ENCODE measurements around the gene GTSE1.

Gene GTSE1

GRCh38 chr22:46368871-46369715, 72.4 kb downstream of the GTSE1 start:
- no peak for DNase-seq

GRCh38 chr22:46369716-46370583, 73.3 kb downstream of the GTSE1 start:
- DNase-seq: no peak

DNA sequence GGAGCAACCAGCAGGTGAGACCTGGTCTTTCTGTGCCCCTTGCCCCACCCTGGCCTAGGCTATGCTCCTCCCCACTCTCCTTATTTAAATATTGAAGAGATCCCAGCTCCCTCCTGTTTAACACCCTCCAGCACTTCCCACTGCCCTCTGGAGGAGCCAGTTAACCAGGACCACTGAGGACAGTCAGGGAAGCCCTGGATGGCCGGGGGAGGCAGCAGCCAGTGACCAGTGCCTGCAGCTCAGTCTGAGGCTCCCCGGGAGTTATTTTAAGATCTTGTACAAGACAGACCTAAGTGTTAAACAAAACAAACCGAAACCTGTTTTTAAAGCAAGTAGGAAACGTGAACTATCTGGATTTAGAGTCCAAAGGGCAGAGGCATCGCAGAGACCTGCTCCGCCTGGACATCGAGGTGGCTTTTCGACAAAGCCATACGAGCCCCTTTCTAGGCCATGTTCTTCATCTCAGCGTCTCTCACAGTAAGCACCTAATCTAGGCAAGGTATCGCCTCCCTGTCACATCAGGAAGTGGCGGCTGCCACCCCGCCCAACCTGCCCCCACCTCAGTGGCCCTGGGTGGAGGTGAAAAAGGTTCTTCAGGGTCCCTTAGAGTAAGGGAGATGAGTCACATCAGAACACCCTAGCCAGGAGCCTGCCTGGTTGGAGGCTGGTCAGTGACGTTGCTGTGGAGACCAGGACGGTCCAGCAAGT, 74.1 kb downstream of the GTSE1 start:
- no peak for DNase-seq

DNA sequence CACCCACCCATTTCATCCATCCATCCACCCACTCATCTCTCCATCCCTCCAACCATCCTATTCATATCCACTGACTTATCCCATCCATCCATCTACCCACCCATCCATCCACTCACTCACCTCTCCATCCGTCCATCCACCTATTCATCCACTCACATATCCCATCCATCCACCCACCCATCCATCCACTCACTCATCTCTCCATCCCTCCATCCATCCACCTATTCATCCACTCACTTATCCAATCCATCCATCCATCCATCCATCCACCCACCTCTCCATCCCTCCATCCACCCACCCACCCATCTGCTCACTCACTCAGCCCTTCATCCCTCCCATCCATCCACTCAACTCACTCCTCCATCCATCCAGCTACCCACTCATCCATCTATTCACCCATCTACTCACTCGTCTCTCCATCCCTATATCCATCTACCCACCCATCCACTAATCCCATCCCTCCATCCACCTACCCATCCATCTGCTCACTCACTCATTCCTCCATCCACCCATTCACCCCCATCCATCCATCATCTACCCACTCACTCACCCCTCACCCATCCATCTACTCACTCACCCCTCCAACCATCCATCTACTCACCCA, 75.1 kb downstream of the GTSE1 start:
- no peak for DNase-seq

GRCh38 chr22:46372686-46373085, 76.0 kb downstream of the GTSE1 start:
- DNase-seq: no peak

GRCh38 chr22:46373159-46373558, 76.5 kb downstream of the GTSE1 start:
- DNase-seq: no peak

DNA sequence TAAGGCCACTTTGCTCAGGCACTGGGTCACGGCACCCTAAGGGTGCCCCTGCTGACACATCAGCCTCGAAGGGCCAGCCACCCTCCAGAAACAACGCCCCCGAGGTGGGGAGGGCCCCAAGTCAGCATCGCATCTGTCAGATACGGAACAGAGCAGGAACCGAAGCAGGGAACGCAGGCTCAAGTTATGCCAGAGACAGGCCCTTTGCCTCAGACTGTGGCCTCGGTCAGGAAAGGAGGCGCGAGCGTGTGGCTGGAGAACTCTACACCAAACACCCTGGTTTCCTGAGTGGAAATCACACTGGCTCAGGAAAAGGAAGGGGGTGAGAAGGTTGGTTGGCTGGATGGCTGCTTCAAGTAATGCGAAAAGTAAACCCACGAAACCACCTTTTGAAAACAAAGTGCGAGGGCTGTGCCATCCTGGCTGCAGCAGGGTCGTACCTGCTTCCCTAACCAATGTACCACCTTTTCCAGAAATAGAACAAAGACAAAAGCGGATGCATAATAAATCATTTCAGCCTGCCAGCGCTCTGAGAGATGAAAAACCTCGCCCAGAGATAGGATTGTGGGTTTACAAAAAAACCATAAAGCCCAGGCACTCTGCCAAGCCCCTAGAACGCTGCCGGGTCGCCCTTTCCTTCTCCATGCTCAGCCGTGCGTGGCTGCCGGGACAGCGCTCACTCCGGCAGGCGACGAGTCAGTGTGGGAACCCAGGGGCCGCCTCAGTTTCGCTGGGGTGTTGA, 77.4 kb downstream of the GTSE1 start:
- no peak for DNase-seq

DNA sequence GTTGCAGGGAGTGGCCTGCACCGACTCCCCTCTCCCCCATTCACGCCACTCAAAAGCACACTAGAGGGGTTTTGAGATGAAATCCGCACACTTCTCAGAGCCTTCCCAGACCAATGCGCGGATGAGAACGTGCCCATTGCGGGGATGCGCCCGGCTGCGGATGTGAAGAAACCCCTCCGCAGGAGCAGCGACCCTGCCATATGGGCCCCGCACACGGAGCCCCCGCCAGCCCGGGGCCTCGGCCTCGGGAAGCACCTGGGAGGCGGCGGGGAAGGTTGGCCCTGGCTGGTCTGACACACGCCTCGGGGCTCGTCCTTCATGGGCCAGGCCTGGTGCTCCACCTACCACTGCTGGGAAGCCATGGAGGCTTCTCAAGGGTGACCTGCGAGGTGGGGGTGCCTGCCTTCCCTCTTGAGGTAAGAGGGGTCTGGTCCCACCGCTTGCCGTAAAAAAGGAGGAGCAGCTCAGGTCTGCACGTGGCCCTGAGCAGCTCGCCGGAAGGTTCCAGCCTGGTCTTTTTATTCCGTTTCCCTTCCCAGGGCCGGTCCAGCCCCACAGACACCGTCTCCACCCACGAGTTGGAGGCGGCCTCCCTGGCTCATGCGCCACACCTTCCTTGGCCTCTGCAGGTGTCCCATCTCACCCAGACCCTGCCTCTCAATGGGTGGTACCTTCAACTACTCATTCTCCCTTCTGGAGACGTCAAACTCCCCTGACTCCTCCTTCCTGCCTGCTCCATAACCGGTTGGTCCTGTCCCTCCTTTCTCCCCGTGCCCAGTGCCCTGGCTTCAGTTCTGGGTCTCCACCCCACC, 78.2 kb downstream of the GTSE1 start:
- DNase-seq: no peak

GRCh38 chr22:46376111-46376510, 79.4 kb downstream of the GTSE1 start:
- no peak for DNase-seq

GRCh38 chr22:46376908-46377524, 80.3 kb downstream of the GTSE1 start:
- no peak for DNase-seq

DNA sequence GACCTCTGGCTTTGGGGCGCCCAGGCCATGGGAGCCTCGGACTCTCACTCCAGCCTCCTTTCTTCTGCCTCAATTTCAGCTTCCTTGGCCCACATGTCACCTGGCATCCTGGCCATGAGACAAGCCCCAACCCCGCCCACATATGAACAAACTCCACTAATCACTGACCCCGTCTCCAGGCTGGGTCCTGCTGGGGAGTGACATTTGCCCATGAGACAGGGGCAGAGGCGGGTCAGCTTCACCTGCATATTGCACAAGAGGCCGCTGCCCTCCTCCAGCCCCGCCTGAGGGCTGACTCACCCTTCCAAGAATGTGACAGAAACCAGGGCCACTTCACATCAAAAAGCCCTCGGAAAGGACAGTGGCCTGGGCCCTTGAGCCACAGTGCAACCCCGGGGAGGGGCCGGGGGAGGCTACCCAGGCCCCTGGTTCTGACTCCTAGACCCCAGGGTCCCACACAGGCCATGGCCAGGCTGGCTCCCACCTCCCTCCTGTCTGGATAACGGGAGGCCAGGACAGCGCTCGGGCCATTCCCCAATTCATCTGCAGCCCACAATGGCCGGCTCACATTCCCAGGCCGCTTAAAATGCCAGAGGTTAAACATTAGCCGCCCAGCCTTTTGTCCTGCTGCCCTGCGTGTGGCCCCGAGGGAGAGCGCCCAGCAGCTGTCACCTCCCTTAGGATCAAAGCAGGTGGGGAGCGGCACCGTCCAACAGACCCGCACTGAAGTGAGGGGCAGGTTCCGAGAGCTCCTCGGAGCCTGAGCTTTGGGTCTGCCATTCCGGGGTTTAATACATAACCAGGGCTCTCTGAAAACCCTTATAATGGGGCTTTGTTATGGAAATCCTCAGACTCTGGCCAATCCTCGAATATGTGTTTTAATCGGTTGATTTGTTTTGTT, 81.1 kb downstream of the GTSE1 start:
- no peak for DNase-seq

DNA sequence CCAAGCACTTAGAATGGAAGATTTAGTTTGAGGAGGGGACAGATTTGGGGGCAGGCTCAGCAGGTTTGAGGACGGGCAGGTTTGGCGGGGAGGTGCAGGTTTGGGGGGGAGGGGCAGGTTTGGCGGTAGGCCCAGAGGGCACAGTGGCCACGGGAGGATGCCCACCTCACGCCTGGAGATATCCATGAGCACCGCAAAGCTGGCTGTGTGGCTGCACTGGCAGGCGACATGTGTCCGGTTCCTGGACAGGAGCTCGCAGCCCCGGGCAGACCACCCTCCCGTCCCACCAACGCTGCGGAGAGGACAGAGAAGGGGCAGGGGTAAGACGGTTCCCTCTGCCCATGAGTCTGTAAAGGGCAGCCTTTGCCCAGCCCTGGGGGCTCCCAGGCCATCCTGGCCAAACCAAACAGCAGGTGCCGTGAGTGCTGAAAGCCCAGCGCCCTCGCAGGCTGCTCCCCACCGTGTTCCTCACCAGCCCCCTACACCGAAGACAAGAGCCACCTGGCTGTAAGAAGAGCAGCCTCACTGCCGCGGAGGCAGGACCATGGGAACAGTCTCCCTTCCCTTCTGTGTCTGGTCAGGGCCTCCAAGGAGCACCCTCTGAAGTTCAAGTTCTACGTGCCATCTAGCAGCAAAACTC, 81.9 kb downstream of the GTSE1 start:
- DNase-seq: no peak

DNA sequence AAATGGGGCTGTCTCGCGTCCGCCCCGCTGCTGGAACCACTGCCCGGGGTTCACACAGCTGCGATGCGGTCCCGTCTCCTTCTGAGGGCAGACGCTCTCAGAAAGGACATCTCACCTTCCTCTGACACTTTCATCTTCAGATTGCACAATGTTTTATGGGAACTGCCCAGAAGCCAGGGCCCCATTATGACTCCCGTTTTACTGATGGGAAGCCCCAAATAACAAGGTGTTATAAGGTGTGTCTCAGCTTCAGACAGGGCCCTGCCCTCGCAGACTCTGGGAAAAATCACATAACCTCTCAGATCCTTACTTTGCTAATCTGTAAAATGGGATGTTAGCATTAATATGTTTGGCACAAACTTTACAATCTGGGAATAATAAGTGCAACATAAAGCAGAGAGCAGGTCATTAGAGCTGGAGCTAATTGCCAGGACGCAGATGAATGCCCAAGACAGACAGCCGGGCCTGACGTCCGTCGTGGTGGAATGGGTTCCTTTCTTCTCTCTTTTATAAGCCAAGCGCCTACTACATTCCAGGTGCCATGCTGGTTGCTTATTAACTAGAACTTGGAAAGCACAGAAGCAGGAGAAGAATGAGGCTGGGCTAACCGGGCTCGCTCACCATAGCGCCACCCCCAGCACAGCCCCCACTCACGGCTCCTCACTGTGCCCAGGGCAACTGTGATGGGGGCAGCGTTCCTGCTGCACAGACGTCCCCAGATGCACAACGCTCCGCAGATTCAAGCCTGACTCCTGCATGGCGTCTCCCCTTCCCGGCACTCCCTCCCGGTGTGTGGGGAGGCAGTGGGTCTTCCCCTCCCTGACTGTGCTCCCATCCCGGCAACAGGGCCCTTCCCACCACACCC, 82.6 kb downstream of the GTSE1 start:
- DNase-seq: no peak

DNA sequence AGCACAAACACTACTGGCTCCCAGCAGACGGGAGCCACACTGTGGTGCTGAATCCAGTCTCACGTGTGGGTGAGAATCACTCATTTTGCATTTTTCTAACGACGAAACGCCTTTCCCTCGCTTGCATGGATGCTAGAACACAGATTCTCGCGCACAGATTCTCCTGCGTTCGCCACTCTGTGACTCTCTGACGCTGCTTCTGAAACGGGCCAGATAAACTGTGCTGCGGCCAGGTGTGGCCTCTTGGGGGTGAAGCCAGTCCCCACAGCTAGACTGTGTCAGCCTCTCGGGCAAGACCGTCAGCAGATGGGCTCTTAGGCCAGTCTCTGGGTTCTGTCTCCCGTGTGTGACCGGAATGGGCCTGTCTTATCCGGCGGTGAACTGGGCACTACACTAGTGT, 83.4 kb downstream of the GTSE1 start:
- no peak for DNase-seq
